ENCODE data around the gene CDK5RAP3.

- TF ChIP-seq CTCF (IDR thresholded peaks at IDR 0.05; ENCODE audit: insufficient read depth, low read depth, low read length): no peak
- TF ChIP-seq EZH2 (IDR thresholded peaks at IDR 0.05; ENCODE audit: insufficient read depth, low read length): no peak
Measured at GRCh38 chr17:48025904-48026501, 55.1 kb downstream of the CDK5RAP3 start.
